ENCODE data around the gene SLC6A6. TPM values are rescaled to one million over a fixed set of nuclear protein-coding genes. Genes with fewer than 3 reads are reported as not detected.

Gene SLC6A6
- total RNA-seq, 1 donor from 2014 or later, result 35.4 TPM

GRCh38 chr3:14364580-14365292 is 37.7 kb upstream of the SLC6A6 start:
- TF ChIP-seq CTCF (IDR thresholded peaks at IDR 0.05; ENCODE audit: borderline replicate concordance), result no peak
- Histone ChIP-seq H3K27me3 (ENCODE audit: low read depth) (peaks cover 82% of the 10 kb centered on the region), H3K4me3 (no peak overlapping the region), H3K27ac (replicated peaks) (no peak overlapping the region), H3K36me3 (no peaks in the 10 kb centered on the region), H3K9me3 (replicated peaks) (no peaks in the 10 kb centered on the region), H3K4me1 (peaks cover 5% of the 10 kb centered on the region)
- intact Hi-C loops (cut with micrococcal nuclease), result no loop called here
- no peak for DNase-seq

GRCh38 chr3:14366248-14366647 is 36.2 kb upstream of the SLC6A6 start:
- Histone ChIP-seq H3K4me1 (peaks cover 20% of the 10 kb centered on the region), H3K36me3 (no peaks in the 10 kb centered on the region), H3K9me3 (replicated peaks) (no peaks in the 10 kb centered on the region), H3K27ac (replicated peaks) (no peak overlapping the region), H3K27me3 (ENCODE audit: low read depth) (peaks cover 71% of the 10 kb centered on the region), H3K4me3 (no peak overlapping the region)
- intact Hi-C loops (cut with micrococcal nuclease), result no loop called here
- TF ChIP-seq CTCF (IDR thresholded peaks at IDR 0.05; ENCODE audit: borderline replicate concordance), result no peak
- no peak for DNase-seq

GRCh38 chr3:14366915-14367823 is 35.2 kb upstream of the SLC6A6 start:
- Histone ChIP-seq H3K36me3 (no peaks in the 10 kb centered on the region), H3K27me3 (ENCODE audit: low read depth) (peaks cover 62% of the 10 kb centered on the region), H3K27ac (replicated peaks) (no peak overlapping the region), H3K9me3 (replicated peaks) (no peaks in the 10 kb centered on the region), H3K4me3 (no peak overlapping the region), H3K4me1 (peaks cover 29% of the 10 kb centered on the region)
- DNase-seq, result no peak
- TF ChIP-seq CTCF (IDR thresholded peaks at IDR 0.05; ENCODE audit: borderline replicate concordance), result no peak
- intact Hi-C loops (cut with micrococcal nuclease), result no loop called here

GRCh38 chr3:14368146-14368545 is 34.3 kb upstream of the SLC6A6 start:
- Histone ChIP-seq H3K27me3 (ENCODE audit: low read depth) (peaks cover 52% of the 10 kb centered on the region), H3K9me3 (replicated peaks) (no peaks in the 10 kb centered on the region), H3K4me3 (no peak overlapping the region), H3K27ac (replicated peaks) (no peak overlapping the region), H3K4me1 (peaks cover 39% of the 10 kb centered on the region), H3K36me3 (no peaks in the 10 kb centered on the region)
- no peak for DNase-seq
- TF ChIP-seq CTCF (IDR thresholded peaks at IDR 0.05; ENCODE audit: borderline replicate concordance), result no peak
- intact Hi-C loops (cut with micrococcal nuclease), result no loop called here

- H3K9me3 ChIP-seq (replicated peaks), result no peaks in the 10 kb centered on the region
- H3K27ac ChIP-seq (replicated peaks), result no peak overlapping the region
- no peaks in the 10 kb centered on the region for H3K36me3 ChIP-seq
- no peak overlapping the region for H3K4me3 ChIP-seq
- no peak for DNase-seq
- H3K4me1 ChIP-seq, result peaks cover 47% of the 10 kb centered on the region
- no peak for TF ChIP-seq CTCF (IDR thresholded peaks at IDR 0.05; ENCODE audit: borderline replicate concordance)
- intact Hi-C loops (cut with micrococcal nuclease), result no loop called here
- peaks cover 44% of the 10 kb centered on the region for H3K27me3 ChIP-seq (ENCODE audit: low read depth)
Observed at GRCh38 chr3:14368885-14369284, 33.5 kb upstream of the SLC6A6 start.

Measured in left ventricle myocardium inferior (tissue), 1 donor.